HG03103 (cell line): Measurements from ENCODE around the gene CFAP99.

Experiments
- ATAC-seq: cut with Tn5 transposase; IDR thresholded peaks from one replicate; pipeline ENCODE4 v1.9.1; 2021; ENCODE audit warnings: low read depth; ENCODE audit not compliant: unreplicated experiment

The CFAP99 gene

GRCh38 chr4:2497931-2498330, 79.2 kb downstream of the CFAP99 start:
- peak; percentile 93 for ATAC-seq

- ATAC-seq = no peak
Measured at GRCh38 chr4:2500547-2500946, 81.8 kb downstream of the CFAP99 start.

GRCh38 chr4:2501034-2501594, 82.4 kb downstream of the CFAP99 start:
- no peak for ATAC-seq

- no peak for ATAC-seq
Measured at GRCh38 chr4:2503809-2504208, 85.1 kb downstream of the CFAP99 start.

- ATAC-seq = no peak
Measured at GRCh38 chr4:2507259-2507658, 88.5 kb downstream of the CFAP99 start.

GRCh38 chr4:2507855-2508254, 89.1 kb downstream of the CFAP99 start:
- no peak for ATAC-seq

GRCh38 chr4:2510351-2511259, 91.8 kb downstream of the CFAP99 start:
- no peak for ATAC-seq

- no peak for ATAC-seq
Measured at GRCh38 chr4:2511645-2512131, 92.9 kb downstream of the CFAP99 start.
